Endodermal cell (in vitro differentiated cells): ENCODE measurements around the gene MEX3B. TPM values are rescaled to one million over a fixed set of nuclear protein-coding genes. Genes with fewer than 3 reads are reported as not detected.

Experiments used
- DNase-seq: peaks from one replicate; pipeline ENCODE4 v3.0.0-alpha.2; 2017
- H3K27ac ChIP-seq: 2 replicates; pipeline ENCODE4 v1.5.1; 2013; ENCODE audit warnings: mild to moderate bottlenecking, low read depth, low read length, moderate library complexity
- H3K27me3 ChIP-seq: 2 replicates; pipeline ENCODE4 v1.6.1; 2013; ENCODE audit warnings: mild to moderate bottlenecking, low read length, moderate library complexity; ENCODE audit not compliant: insufficient read depth, control insufficient read depth, poor library complexity, severe bottlenecking
- H3K36me3 ChIP-seq: 2 replicates; pipeline ENCODE4 v1.7.0; 2013; ENCODE audit warnings: mild to moderate bottlenecking, low read length, moderate library complexity; ENCODE audit not compliant: control insufficient read depth, insufficient read depth
- H3K4me1 ChIP-seq: one replicate; pipeline ENCODE4 v1.7.0; 2013; ENCODE audit warnings: low read length; ENCODE audit not compliant: control insufficient read depth, insufficient read depth
- H3K4me3 ChIP-seq: 2 replicates; pipeline ENCODE4 v1.5.1; 2013; ENCODE audit warnings: mild to moderate bottlenecking, low read length, moderate library complexity
- H3K9ac ChIP-seq: 2 replicates; pipeline ENCODE4 v1.6.1; 2013; ENCODE audit warnings: mild to moderate bottlenecking, low read length, moderate library complexity; ENCODE audit not compliant: poor library complexity, severe bottlenecking; ENCODE audit errors: extremely low read depth
- H3K9me3 ChIP-seq: 2 replicates; pipeline ENCODE4 v1.6.1; 2013; ENCODE audit warnings: mild to moderate bottlenecking, low read length, moderate library complexity; ENCODE audit not compliant: control insufficient read depth
- H3K27ac Mint-ChIP-seq: 2 replicates; pipeline ENCODE4 v1.8.0; 2020; ENCODE audit warnings: mixed read lengths
- H3K27me3 Mint-ChIP-seq: 2 replicates; pipeline ENCODE4 v1.8.0; 2021; ENCODE audit warnings: mild to moderate bottlenecking, mixed read lengths; ENCODE audit not compliant: insufficient read depth
- H3K36me3 Mint-ChIP-seq: 2 replicates; pipeline ENCODE4 v1.8.0; 2020; ENCODE audit warnings: low read depth, mixed read lengths
- H3K4me1 Mint-ChIP-seq: 2 replicates; pipeline ENCODE4 v1.8.0; 2020; ENCODE audit warnings: mixed read lengths
- H3K4me3 Mint-ChIP-seq: 2 replicates; pipeline ENCODE4 v1.8.0; 2020; ENCODE audit warnings: mild to moderate bottlenecking, moderate library complexity, mixed read lengths
- H3K9me3 Mint-ChIP-seq: 2 replicates; pipeline ENCODE4 v1.8.0; 2020; ENCODE audit warnings: mild to moderate bottlenecking, mixed read lengths
- WGBS, 2 experiments: methylation state at CpG; one replicate each; pipeline versions ENCODE4 v1.1.5 to v1.1.7; 2013; ENCODE audit warnings: missing lambda C conversion rate in 2 of 2, mixed read lengths in 1 of 2; ENCODE audit not compliant: insufficient coverage in 1 of 2, insufficient read length in 1 of 2; 5-methylcytosine and 5-hydroxymethylcytosine counted together
- total RNA-seq, 2 donors: library from RNA; stranded (reverse); fragmentation: NEBNext Ultra II Directional in 1 of 2; extraction: Animal tissue kit (Norgen Biotek cat#: 25700) in 1 of 2; gene quantifications; 2 replicates in 1 of 2; 3 replicates in 1 of 2; pipeline ENCODE4 v1.2.1, GENCODE V29; 2021
- TF ChIP-seq, protein P1 (sequence below): fragments of 200-600 bp; sonication (generic); conservative IDR thresholded peaks from 2 replicates; pipeline ENCODE4 v1.5.0; 2021; ENCODE audit warnings: antibody characterized with exemption, mild to moderate bottlenecking

Gene MEX3B
- total RNA-seq, 2 donors from 2014 or later, result 3.4 to 5.1 TPM

DNA sequence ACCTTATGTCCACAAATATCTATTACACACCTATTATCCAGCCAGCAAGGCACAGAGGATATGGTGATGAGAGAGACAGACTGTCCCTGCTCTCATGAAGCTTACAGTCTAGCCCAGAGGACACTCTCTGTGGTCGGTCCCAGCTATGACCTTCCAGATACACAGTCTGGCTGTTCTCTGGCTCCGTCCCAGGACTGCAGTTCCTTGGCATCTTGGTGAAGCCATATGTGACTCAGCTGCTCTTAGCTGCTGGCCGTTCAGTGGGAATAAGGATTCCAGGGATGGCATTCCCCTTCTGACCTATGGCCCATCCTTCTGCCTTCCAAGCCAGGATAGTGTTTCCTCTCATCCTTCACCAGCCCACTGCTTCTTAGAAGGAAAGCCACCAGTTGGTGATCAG, 30.8 kb downstream of the MEX3B start:
- H3K27ac ChIP-seq, result no peak overlapping the region
- Mint-ChIP-seq H3K27ac (no peak overlapping the region), H3K4me1 (no peaks in the 10 kb centered on the region), H3K36me3 (no peaks in the 10 kb centered on the region), H3K4me3 (no peak overlapping the region), H3K27me3 (peaks cover 25% of the 10 kb centered on the region), H3K9me3 (peaks cover 12% of the 10 kb centered on the region)
- 87 to 91% methylated on average over 3 of the region's 3 CpGs for WGBS, 2 experiments
- H3K4me3 ChIP-seq, result no peak overlapping the region
- TF ChIP-seq, protein P1, sequence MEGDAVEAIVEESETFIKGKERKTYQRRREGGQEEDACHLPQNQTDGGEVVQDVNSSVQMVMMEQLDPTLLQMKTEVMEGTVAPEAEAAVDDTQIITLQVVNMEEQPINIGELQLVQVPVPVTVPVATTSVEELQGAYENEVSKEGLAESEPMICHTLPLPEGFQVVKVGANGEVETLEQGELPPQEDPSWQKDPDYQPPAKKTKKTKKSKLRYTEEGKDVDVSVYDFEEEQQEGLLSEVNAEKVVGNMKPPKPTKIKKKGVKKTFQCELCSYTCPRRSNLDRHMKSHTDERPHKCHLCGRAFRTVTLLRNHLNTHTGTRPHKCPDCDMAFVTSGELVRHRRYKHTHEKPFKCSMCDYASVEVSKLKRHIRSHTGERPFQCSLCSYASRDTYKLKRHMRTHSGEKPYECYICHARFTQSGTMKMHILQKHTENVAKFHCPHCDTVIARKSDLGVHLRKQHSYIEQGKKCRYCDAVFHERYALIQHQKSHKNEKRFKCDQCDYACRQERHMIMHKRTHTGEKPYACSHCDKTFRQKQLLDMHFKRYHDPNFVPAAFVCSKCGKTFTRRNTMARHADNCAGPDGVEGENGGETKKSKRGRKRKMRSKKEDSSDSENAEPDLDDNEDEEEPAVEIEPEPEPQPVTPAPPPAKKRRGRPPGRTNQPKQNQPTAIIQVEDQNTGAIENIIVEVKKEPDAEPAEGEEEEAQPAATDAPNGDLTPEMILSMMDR, result no peak
- no peaks in the 10 kb centered on the region for H3K27me3 ChIP-seq
- no peak for DNase-seq
- H3K36me3 ChIP-seq, result no peaks in the 10 kb centered on the region
- no peaks in the 10 kb centered on the region for H3K9me3 ChIP-seq
- H3K4me1 ChIP-seq, result no peaks in the 10 kb centered on the region
- H3K9ac ChIP-seq, result no peak overlapping the region

DNA sequence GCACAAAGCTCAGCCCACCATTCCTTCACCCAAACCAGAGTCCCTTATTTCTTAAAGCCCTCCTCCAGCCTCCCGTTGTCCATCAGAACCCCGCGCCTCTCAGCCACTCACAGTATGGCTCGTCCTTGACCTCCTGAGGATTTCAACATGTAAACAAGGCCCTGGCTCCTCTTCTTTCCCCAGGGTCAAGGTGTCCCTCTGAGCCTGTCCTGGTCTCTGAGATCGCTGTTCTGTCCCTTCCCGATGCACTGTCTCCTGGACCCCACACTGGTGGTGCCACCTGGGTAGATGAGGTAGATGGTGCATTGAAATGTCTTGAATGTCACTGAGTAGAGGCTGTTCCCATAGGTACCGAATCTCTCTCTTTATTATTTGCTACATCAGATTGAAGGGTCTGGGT, 32.9 kb downstream of the MEX3B start:
- H3K27ac Mint-ChIP-seq, result no peak overlapping the region
- H3K9me3 Mint-ChIP-seq, result peaks cover 12% of the 10 kb centered on the region
- WGBS, 2 experiments, result 93 to 100% methylated on average over 1 to 7 of the region's 7 CpGs

DNA sequence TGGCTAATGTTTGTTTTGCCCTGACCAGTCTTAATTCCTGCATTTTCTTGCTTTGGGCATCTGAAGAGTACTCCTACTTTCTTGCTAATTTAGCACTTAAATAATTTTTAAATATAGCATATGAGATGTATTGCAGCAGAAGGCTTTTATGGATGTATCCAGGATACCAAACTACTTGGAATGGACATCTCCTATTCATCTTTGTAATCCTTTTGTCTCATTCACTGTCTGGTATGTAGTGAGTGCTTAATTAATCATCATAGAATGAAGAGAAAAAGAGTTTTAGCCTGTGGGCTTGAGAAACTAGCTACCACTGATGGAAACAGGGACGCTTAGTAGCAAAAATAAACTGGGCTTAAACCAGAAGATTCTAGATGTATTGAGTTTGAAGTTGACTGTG, 40.6 kb downstream of the MEX3B start:
- WGBS, 2 experiments, result 63 to 95% methylated on average over 1 of the region's 1 CpG

More for the DNA sequence above, 32.9 kb downstream of the MEX3B start:
- TF ChIP-seq, protein P1, result no peak
- Mint-ChIP-seq H3K4me1 (no peaks in the 10 kb centered on the region), H3K4me3 (no peak overlapping the region), H3K27me3 (peaks cover 32% of the 10 kb centered on the region), H3K36me3 (no peaks in the 10 kb centered on the region)
- no peaks in the 10 kb centered on the region for H3K36me3 ChIP-seq
- H3K27ac ChIP-seq, result no peak overlapping the region
- H3K4me3 ChIP-seq, result no peak overlapping the region
- H3K4me1 ChIP-seq, result no peaks in the 10 kb centered on the region
- H3K9ac ChIP-seq, result no peak overlapping the region
- H3K27me3 ChIP-seq, result no peaks in the 10 kb centered on the region
- H3K9me3 ChIP-seq, result no peaks in the 10 kb centered on the region
- DNase-seq, result no peak

More for the DNA sequence above, 40.6 kb downstream of the MEX3B start:
- Histone ChIP-seq H3K4me1 (no peaks in the 10 kb centered on the region), H3K27ac (no peak overlapping the region), H3K4me3 (no peak overlapping the region), H3K27me3 (no peaks in the 10 kb centered on the region), H3K36me3 (no peaks in the 10 kb centered on the region), H3K9me3 (peaks cover 13% of the 10 kb centered on the region), H3K9ac (no peak overlapping the region)
- Mint-ChIP-seq H3K9me3 (peaks cover 19% of the 10 kb centered on the region), H3K36me3 (no peaks in the 10 kb centered on the region), H3K4me1 (no peaks in the 10 kb centered on the region), H3K27me3 (peaks cover 14% of the 10 kb centered on the region), H3K27ac (no peak overlapping the region), H3K4me3 (no peak overlapping the region)
- TF ChIP-seq, protein P1, result no peak
- no peak for DNase-seq
